Endothelial cell of umbilical vein (primary cell): ENCODE results near the gene CFAP43. TPM values are rescaled to one million over a fixed set of nuclear protein-coding genes. Genes with fewer than 3 reads are reported as not detected.
"Not testable (repeated sequence)": the region's sequence is repeated elsewhere in the genome, so short reads cannot be mapped to it uniquely, and the experiment has no call there.

Experiments used
- BruUV-seq: library from RNA; stranded (reverse); fragments of 400-500 nt; replicated peaks from 2 replicates; lab custom pipeline; 2021; lab: Mats Ljungman, UMichigan
- CTCF ChIA-PET: fragments of 300-600, 350-600 bp; sonication (Branson Sonifier 250); formaldehyde crosslinking; loops from one replicate; lab custom pipeline; 2021; ENCODE audit warnings: antibody characterized with exemption, inconsistent platforms; lab: Charles Lee
- POLR2A ChIA-PET: fragments of 300-600, 350-600 bp; sonication (Branson Sonifier 250); formaldehyde crosslinking; loops from one replicate; lab custom pipeline; 2021; ENCODE audit warnings: antibody characterized with exemption, inconsistent platforms; lab: Charles Lee
- DNase-seq: peaks from one replicate; pipeline ENCODE4 v3.0.0-alpha.2; 2011; ENCODE audit warnings: low read depth, low spot score
- FAIRE-seq: peaks from 2 replicates; lab custom pipeline; 2011; peaks lifted over from hg19 to GRCh38; lab: Jason Lieb, UNC
- H2AFZ ChIP-seq: 2 replicates; pipeline ENCODE4 v1.6.0; 2012; ENCODE audit warnings: low read depth, low read length, control low read depth, inconsistent platforms
- H3K27ac ChIP-seq: 2 replicates; pipeline ENCODE4 v1.5.1; 2011; ENCODE audit warnings: low read depth, mild to moderate bottlenecking, control low read depth, low read length, moderate library complexity; ENCODE audit not compliant: insufficient read depth
- H3K27me3 ChIP-seq, 2 experiments: 2 replicates each; pipeline versions ENCODE4 v1.6.0 to v1.6.1; 2011; ENCODE audit warnings: low read length in 2 of 2, mixed read lengths in 1 of 2; ENCODE audit not compliant: control insufficient read depth in 2 of 2, insufficient read depth in 2 of 2
- H3K36me3 ChIP-seq, 2 experiments: 2 replicates in 1 of 2; 3 replicates in 1 of 2; pipeline ENCODE4 v1.5.1; 2011; ENCODE audit warnings: low read length in 2 of 2, mild to moderate bottlenecking in 1 of 2, moderate library complexity in 1 of 2; ENCODE audit not compliant: control insufficient read depth in 2 of 2, insufficient read depth in 2 of 2; ENCODE audit errors: extremely low read depth in 1 of 2
- H3K4me1 ChIP-seq: 3 replicates; pipeline ENCODE4 v1.5.1; 2011; ENCODE audit warnings: mild to moderate bottlenecking, low read length; ENCODE audit not compliant: control insufficient read depth, insufficient read depth; ENCODE audit errors: extremely low read depth
- H3K4me2 ChIP-seq: 2 replicates; pipeline ENCODE4 v1.6.1; 2011; ENCODE audit warnings: low read length, control low read depth, mixed read lengths; ENCODE audit not compliant: insufficient read depth
- H3K4me3 ChIP-seq, 3 experiments: fragments of 200-600 bp in 1 of 3; sonication (generic), shearing (Covaris generic) in 1 of 3; replicated peaks in 1 of 3; 2 replicates each; pipeline ENCODE4 v1.5.1; 2011 to 2016; ENCODE audit warnings: control low read depth in 3 of 3, low read length in 3 of 3, mild to moderate bottlenecking in 2 of 3, inconsistent platforms in 1 of 3, low read depth in 1 of 3, moderate library complexity in 1 of 3; ENCODE audit not compliant: insufficient read depth in 1 of 3
- H3K79me2 ChIP-seq: 2 replicates; pipeline ENCODE4 v1.6.0; 2012; ENCODE audit warnings: low read length, inconsistent platforms; ENCODE audit not compliant: control insufficient read depth, insufficient read depth
- H3K9ac ChIP-seq: replicated peaks from 2 replicates; pipeline ENCODE3; 2011; ENCODE audit warnings: low read length, control low read depth; ENCODE audit not compliant: insufficient read depth; ENCODE audit errors: extremely low read depth
- H3K9me1 ChIP-seq: replicated peaks from 3 replicates; pipeline ENCODE4 v1.6.0; 2011; ENCODE audit warnings: mild to moderate bottlenecking, low read length; ENCODE audit not compliant: control insufficient read depth, insufficient read depth; ENCODE audit errors: extremely low read depth
- H3K9me3 ChIP-seq: replicated peaks from 2 replicates; pipeline ENCODE4 v1.5.1; 2012; ENCODE audit warnings: low read length, inconsistent platforms; ENCODE audit not compliant: control insufficient read depth, insufficient read depth
- H4K20me1 ChIP-seq: replicated peaks from 2 replicates; pipeline ENCODE3; 2011; ENCODE audit warnings: mild to moderate bottlenecking, low read length; ENCODE audit not compliant: control insufficient read depth, insufficient read depth; ENCODE audit errors: extremely low read depth
- CTCF ChIP-seq, 2 donors: IDR thresholded peaks; 1 replicate in 1 of 2; 2 replicates in 1 of 2; pipeline ENCODE4 v1.5.1; 2011; ENCODE audit warnings: low read length in 2 of 2, mild to moderate bottlenecking in 2 of 2, moderate library complexity in 2 of 2, control low read depth in 1 of 2, inconsistent platforms in 1 of 2, low read depth in 1 of 2; ENCODE audit not compliant: insufficient read depth in 1 of 2; ENCODE audit errors: extremely low read depth in 1 of 2
- MAX ChIP-seq: IDR thresholded peaks from 2 replicates; pipeline ENCODE4 v1.6.1; 2011; ENCODE audit not compliant: insufficient read depth, insufficient read length
- dilution Hi-C: fragments of 300-500 bp; cut with MboI; formaldehyde crosslinking; loops from one replicate; pipeline ENCODE4 v1.15.0; 2019; ENCODE audit warnings: low sequenced_read_pairs; ENCODE audit not compliant: extremely low pct_ligation_motif_present
- intact Hi-C: fragments of 100-400 bp; cut with micrococcal nuclease; formaldehyde crosslinking; loops from one replicate; pipeline ENCODE4 v1.10.0; 2022
- polyA plus RNA-seq, 4 experiments: library from polyadenylated mRNA; depleted of rRNA in 3 of 4; stranded (reverse) in 3 of 4; unstranded in 1 of 4; fragments of >200 nt; gene quantifications; 2 replicates each; pipeline versions ENCODE4 v1.2.1 to v1.2.3, GENCODE V29; 2011 to 2012; ENCODE audit warnings: missing spikeins in 1 of 4
- total RNA-seq: library from RNA; stranded (reverse); gene quantifications from 2 replicates; pipeline ENCODE4 v1.2.3, GENCODE V29; 2021

The CFAP43 gene
- total and polyA plus RNA-seq, 2 donors (not counting 3 experiments of a cell fraction or from before 2014, with no cell fraction given) = 0.04 TPM; not detected in 1

- no peaks in the 10 kb centered on the region for H3K9me3 ChIP-seq
- dilution Hi-C loops (no loop called here), intact Hi-C loops (no loop called here)
- H4K20me1 ChIP-seq = no peaks in the 10 kb centered on the region
- CTCF ChIA-PET = no interaction called here
- POLR2A ChIA-PET = no interaction called here
- no TSS peak for BruUV-seq
- no peaks in the 10 kb centered on the region for H3K4me1 ChIP-seq
- no peaks in the 10 kb centered on the region for H3K79me2 ChIP-seq
- no peak overlapping the region for H3K27ac ChIP-seq
- no peak for TF ChIP-seq CTCF (IDR thresholded peaks at IDR 0.05; ENCODE audit: extremely low read depth in 1 of 2, insufficient read depth in 1 of 2, low read depth in 1 of 2, low read length in 2 of 2)
- TF ChIP-seq MAX = no peak
- no peak for DNase-seq
- no peak overlapping the region for H3K9ac ChIP-seq
- H2AFZ ChIP-seq = no peak overlapping the region
- FAIRE-seq = no peak
- peaks cover 12 to 18% of the 10 kb centered on the region in 2 experiments for H3K27me3 ChIP-seq
- H3K9me1 ChIP-seq = no peaks in the 10 kb centered on the region
- no peak overlapping the region for H3K4me3 ChIP-seq
- no peak overlapping the region for H3K4me2 ChIP-seq
- no peaks in the 10 kb centered on the region for H3K36me3 ChIP-seq
These were observed 11.3 kb upstream of the CFAP43 start for GRCh38 chr10:104243512-104243911.

- BruUV-seq, dilution Hi-C loops, H3K4me1 ChIP-seq, H3K36me3 ChIP-seq, H4K20me1 ChIP-seq, H3K4me3 ChIP-seq, H3K9ac ChIP-seq, CTCF ChIA-PET, H2AFZ ChIP-seq, DNase-seq, H3K27ac ChIP-seq, FAIRE-seq, intact Hi-C loops, H3K79me2 ChIP-seq, H3K9me3 ChIP-seq, POLR2A ChIA-PET, H3K9me1 ChIP-seq, H3K4me2 ChIP-seq: not testable (repeated sequence)
- H3K27me3 ChIP-seq = peaks cover 14 to 18% of the 10 kb centered on the region in 2 experiments
These were observed 10.8 kb upstream of the CFAP43 start for GRCh38 chr10:104243009-104243408.
